HepG2 (cell line): Measurements from ENCODE around the gene ANKRD11. TPM values are rescaled to one million over a fixed set of nuclear protein-coding genes. Genes with fewer than 3 reads are reported as not detected.
A peak's percentile ranks its signal among the peaks of the same experiment; 100 is the strongest.

Source experiments
- BATF2 ChIP-seq: sonication (generic); formaldehyde crosslinking; IDR thresholded peaks from 2 replicates; pipeline ENCODE4 v1.8.0; 2022; ENCODE audit warnings: mild to moderate bottlenecking, missing genetic modification reagents, moderate library complexity
- DPF2 ChIP-seq: sonication (generic); formaldehyde crosslinking; IDR thresholded peaks from 2 replicates; pipeline ENCODE4 v1.4.0; 2020; ENCODE audit warnings: mild to moderate bottlenecking, low read depth, missing genetic modification reagents, borderline replicate concordance
- FOXK2 ChIP-seq: fragments of 450-650 bp; IDR thresholded peaks from 2 replicates; pipeline ENCODE4 v1.6.1; 2016
- GFI1 ChIP-seq: sonication (generic); formaldehyde crosslinking; IDR thresholded peaks from 2 replicates; pipeline ENCODE4 v1.5.0; 2020; ENCODE audit warnings: missing genetic modification reagents, mild to moderate bottlenecking, borderline replicate concordance
- HDAC6 ChIP-seq: fragments of 200-600 bp; sonication (generic); IDR thresholded peaks from 2 replicates; pipeline ENCODE4 v1.7.0; 2017; ENCODE audit warnings: mild to moderate bottlenecking, antibody characterized with exemption, low read length, low read depth
- MAZ ChIP-seq, 2 experiments: sonication (generic) in 1 of 2; formaldehyde crosslinking in 1 of 2; IDR thresholded peaks; 2 replicates each; pipeline versions ENCODE4 v1.5.0 to v1.6.1; 2012 to 2020; ENCODE audit warnings: low read depth in 2 of 2, mild to moderate bottlenecking in 2 of 2, borderline replicate concordance in 1 of 2, improper control_type of control experiment in 1 of 2, low read length in 1 of 2, missing genetic modification reagents in 1 of 2, moderate library complexity in 1 of 2
- MXD4 ChIP-seq: IDR thresholded peaks from 2 replicates; pipeline ENCODE4 v1.6.1; 2016; ENCODE audit warnings: mild to moderate bottlenecking, missing biosample characterization, missing genetic modification reagents
- NR2C2 ChIP-seq: sonication (generic); formaldehyde crosslinking; IDR thresholded peaks from 2 replicates; pipeline ENCODE4 v1.4.0; 2020; ENCODE audit warnings: missing genetic modification reagents, mild to moderate bottlenecking, moderate library complexity, borderline replicate concordance
- PAX8 ChIP-seq: sonication (generic); formaldehyde crosslinking; IDR thresholded peaks from 2 replicates; pipeline ENCODE4 v1.8.0; 2022; ENCODE audit warnings: mild to moderate bottlenecking, missing genetic modification reagents, borderline replicate concordance
- RCOR2 ChIP-seq: IDR thresholded peaks from 2 replicates; pipeline ENCODE4 v1.6.1; 2016; ENCODE audit warnings: missing biosample characterization, missing genetic modification reagents
- TEF ChIP-seq: sonication (generic); formaldehyde crosslinking; IDR thresholded peaks from 2 replicates; pipeline ENCODE4 v1.5.0; 2020; ENCODE audit warnings: missing genetic modification reagents
- THYN1 ChIP-seq: sonication (generic); formaldehyde crosslinking; IDR thresholded peaks from 2 replicates; pipeline ENCODE4 v1.8.1; 2023; ENCODE audit warnings: low read depth, mild to moderate bottlenecking, moderate library complexity, missing genetic modification reagents, borderline replicate concordance
- ZFP36 ChIP-seq: fragments of 150-350 bp; IDR thresholded peaks from 2 replicates; pipeline ENCODE4 v1.6.1; 2018; ENCODE audit warnings: borderline replicate concordance, low read length, low read depth; ENCODE audit not compliant: partially characterized antibody
- ZNF282 ChIP-seq: fragments of 450-650 bp; IDR thresholded peaks from 2 replicates; pipeline ENCODE4 v1.6.1; 2018; ENCODE audit not compliant: partially characterized antibody
- ZNF317 ChIP-seq: sonication (generic); formaldehyde crosslinking; IDR thresholded peaks from 2 replicates; pipeline ENCODE4 v1.5.0; 2020; ENCODE audit warnings: mild to moderate bottlenecking, missing genetic modification reagents
- ZNF383 ChIP-seq: sonication (generic); formaldehyde crosslinking; IDR thresholded peaks from 2 replicates; pipeline ENCODE4 v1.4.0; 2020; ENCODE audit warnings: missing genetic modification reagents, mild to moderate bottlenecking, borderline replicate concordance
- ZNF552 ChIP-seq: sonication (generic); formaldehyde crosslinking; IDR thresholded peaks from 2 replicates; pipeline ENCODE4 v1.9.0; 2022; ENCODE audit warnings: missing genetic modification reagents, mild to moderate bottlenecking, borderline replicate concordance
- ZNF646 ChIP-seq: sonication (generic); formaldehyde crosslinking; IDR thresholded peaks from 2 replicates; pipeline ENCODE4 v1.9.0; 2021; ENCODE audit warnings: mild to moderate bottlenecking, missing genetic modification reagents
- ZNF749 ChIP-seq: sonication (generic); formaldehyde crosslinking; IDR thresholded peaks from 2 replicates; pipeline ENCODE4 v1.8.0; 2022; ENCODE audit warnings: mild to moderate bottlenecking, missing genetic modification reagents, moderate library complexity, borderline replicate concordance
- ZNF768 ChIP-seq: sonication (generic); formaldehyde crosslinking; IDR thresholded peaks from 2 replicates; pipeline ENCODE4 v1.4.0; 2020; ENCODE audit warnings: missing genetic modification reagents
- ZSCAN31 ChIP-seq: sonication (generic); formaldehyde crosslinking; IDR thresholded peaks from 2 replicates; pipeline ENCODE4 v1.5.0; 2020; ENCODE audit warnings: low read depth, mild to moderate bottlenecking, missing genetic modification reagents
- polyA plus RNA-seq, 8 experiments: library from polyadenylated mRNA; depleted of rRNA in 3 of 8; stranded (reverse) in 7 of 8; unstranded in 1 of 8; fragments of >200 nt; fragmentation: Illumina TruSeq in 4 of 8; extraction: Trizol in 4 of 8; gene quantifications; 2 replicates each; pipeline versions ENCODE4 v1.2.1 to v1.2.3, GENCODE V29; 2011 to 2016; ENCODE audit warnings: low read depth in 4 of 8, missing spikeins in 1 of 8, mixed read lengths in 1 of 8; ENCODE audit not compliant: insufficient read depth in 1 of 8
- total RNA-seq, 5 experiments: library from RNA; depleted of rRNA; stranded (reverse); fragments of >200 nt; fragmentation: Illumina TruSeq; extraction: Trizol; gene quantifications; 2 replicates each; pipeline ENCODE4 v1.2.3, GENCODE V29; 2016; ENCODE audit warnings: low read depth in 1 of 5

ANKRD11 gene
- total and polyA plus RNA-seq, 2 of the 13 experiments (the other 11 are each of a cell fraction or from before 2014, with no cell fraction given) = 21.4 to 38.4 TPM

- TF ChIP-seq BATF2 (CRISPR knock-in tag) (no peak), NR2C2 (no peak), MAZ (IDR thresholded peaks at IDR 0.05; ENCODE audit: borderline replicate concordance, low read depth, low read length) (no peak), MAZ (CRISPR knock-in tag; IDR thresholded peaks at IDR 0.05; ENCODE audit: low read depth) (no peak), MXD4 (CRISPR knock-in tag) (peak; percentile 74), ZNF768 (CRISPR knock-in tag) (0 out of 2 replicates have a peak, but pooled peaks have one; percentile 7), ZNF646 (CRISPR knock-in tag) (no peak), ZNF749 (no peak), ZSCAN31 (no peak), ZNF282 (no peak), ZFP36 (no peak), THYN1 (no peak), ZNF317 (0 out of 2 replicates have a peak, but pooled peaks have one; percentile 19), ZNF552 (CRISPR knock-in tag) (no peak), FOXK2 (no peak), RCOR2 (CRISPR knock-in tag) (no peak), DPF2 (peak; percentile 25; the same call in 1 of the 2 replicates), PAX8 (CRISPR knock-in tag) (no peak), GFI1 (CRISPR knock-in tag) (no peak), ZNF383 (CRISPR knock-in tag) (no peak), HDAC6 (no peak), TEF (no peak)
Observed at GRCh38 chr16:89319886-89320781, 170.2 kb downstream of the ANKRD11 start (continued).
